ENCODE data around the gene SLC39A6.

GRCh38 chr18:36126668-36127067 is 2.5 kb downstream of the SLC39A6 start:
- TF ChIP-seq POLR2AphosphoS5 (IDR thresholded peaks at IDR 0.05; ENCODE audit: borderline replicate concordance, low read depth, low read length) (no peak), EZH2 (IDR thresholded peaks at IDR 0.05) (no peak)

All from SK-N-MC (cell line).